Astrocyte (in vitro differentiated cells and primary cell): Measurements from ENCODE around the gene LACTB.

Experiments
- CTCF ChIP-seq: IDR thresholded peaks from 2 replicates; pipeline ENCODE4 v1.5.1; 2011; ENCODE audit warnings: low read depth, mild to moderate bottlenecking, inconsistent platforms, low read length, moderate library complexity; ENCODE audit not compliant: insufficient read depth
- EZH2 ChIP-seq: IDR thresholded peaks from 2 replicates; pipeline ENCODE4 v1.6.1; 2012; ENCODE audit warnings: mild to moderate bottlenecking, low read length, inconsistent platforms; ENCODE audit not compliant: insufficient read depth

GRCh38 chr15:63107895-63108546 is 13.6 kb upstream of the LACTB start:
- TF ChIP-seq CTCF (no peak), EZH2 (no peak)
